Measurements from ENCODE around the gene WDR48.

GRCh38 chr3:39038165-39038564 is 13.7 kb upstream of the WDR48 start:
- TF ChIP-seq CTCF (conservative IDR thresholded peaks at IDR 0.05; ENCODE audit: low read depth in 2 of 2) (no peak), STAT1 (IDR thresholded peaks at IDR 0.05; ENCODE audit: unreplicated experiment) (no peak), EZH2 (IDR thresholded peaks at IDR 0.05; ENCODE audit: low read depth, unreplicated experiment) (no peak)

Data from GM23338 (cell line).